ENCODE results near the gene TRPM3. TPM values are rescaled to one million over a fixed set of nuclear protein-coding genes. Genes with fewer than 3 reads are reported as not detected.

Gene TRPM3
- total and polyA plus RNA-seq, 4 donors = 0.07 to 0.89 (median 0.67) TPM

DNA sequence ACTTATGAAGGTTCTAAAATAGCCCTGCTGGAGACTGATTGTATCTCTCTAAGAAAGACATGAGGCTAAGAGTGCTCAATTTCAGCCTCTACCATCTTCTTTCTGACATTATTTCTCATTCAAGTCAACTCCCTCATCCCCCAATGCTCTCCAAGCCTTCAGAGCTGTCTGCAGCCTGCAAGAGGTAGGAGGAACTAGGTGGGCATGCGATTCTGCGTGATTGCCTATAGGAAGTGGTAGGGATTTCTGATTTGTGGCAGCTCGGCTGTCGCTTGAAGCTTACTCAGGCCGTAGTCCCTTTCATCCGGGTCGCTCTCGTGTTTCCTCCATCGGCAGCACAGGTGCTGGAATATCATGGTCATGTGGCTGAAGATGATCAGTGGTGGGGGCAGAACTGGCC, 568.9 kb downstream of the TRPM3 start:
- Histone ChIP-seq H3K4me3 (ENCODE audit: low read depth in 1 of 3, low read length in 3 of 3) (no peak overlapping the region), H3K27ac (ENCODE audit: low read depth in 1 of 2, low read length in 2 of 2) (no peak overlapping the region), H3K4me1 (ENCODE audit: control insufficient read depth in 4 of 4, insufficient read depth in 4 of 4, low read length in 3 of 4) (no peaks in the 10 kb centered on the region), H3K36me3 (ENCODE audit: control insufficient read depth in 4 of 4, insufficient read depth in 3 of 4, low read depth in 1 of 4, low read length in 3 of 4) (no peaks in the 10 kb centered on the region), H3K27me3 (ENCODE audit: control insufficient read depth in 4 of 4, insufficient read depth in 4 of 4, low read length in 3 of 4) (no peaks in the 10 kb centered on the region), H3K9me3 (ENCODE audit: control insufficient read depth in 4 of 4, low read length in 3 of 4) (no peaks in the 10 kb centered on the region), H3K9ac (ENCODE audit: low read depth in 1 of 2, low read length in 2 of 2) (no peak overlapping the region)
- WGBS = 91% methylated on average over 9 of the region's 9 CpGs
- TF ChIP-seq, protein P1, sequence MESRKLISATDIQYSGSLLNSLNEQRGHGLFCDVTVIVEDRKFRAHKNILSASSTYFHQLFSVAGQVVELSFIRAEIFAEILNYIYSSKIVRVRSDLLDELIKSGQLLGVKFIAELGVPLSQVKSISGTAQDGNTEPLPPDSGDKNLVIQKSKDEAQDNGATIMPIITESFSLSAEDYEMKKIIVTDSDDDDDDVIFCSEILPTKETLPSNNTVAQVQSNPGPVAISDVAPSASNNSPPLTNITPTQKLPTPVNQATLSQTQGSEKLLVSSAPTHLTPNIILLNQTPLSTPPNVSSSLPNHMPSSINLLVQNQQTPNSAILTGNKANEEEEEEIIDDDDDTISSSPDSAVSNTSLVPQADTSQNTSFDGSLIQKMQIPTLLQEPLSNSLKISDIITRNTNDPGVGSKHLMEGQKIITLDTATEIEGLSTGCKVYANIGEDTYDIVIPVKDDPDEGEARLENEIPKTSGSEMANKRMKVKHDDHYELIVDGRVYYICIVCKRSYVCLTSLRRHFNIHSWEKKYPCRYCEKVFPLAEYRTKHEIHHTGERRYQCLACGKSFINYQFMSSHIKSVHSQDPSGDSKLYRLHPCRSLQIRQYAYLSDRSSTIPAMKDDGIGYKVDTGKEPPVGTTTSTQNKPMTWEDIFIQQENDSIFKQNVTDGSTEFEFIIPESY (IDR thresholded peaks at IDR 0.05) = no peak
- TF ChIP-seq EGR1 (IDR thresholded peaks at IDR 0.05; ENCODE audit: low read depth in 2 of 2) (no peak), NR2F2 (IDR thresholded peaks at IDR 0.05) (no peak)
- no peak for DNase-seq (ENCODE audit: low spot score)

DNA sequence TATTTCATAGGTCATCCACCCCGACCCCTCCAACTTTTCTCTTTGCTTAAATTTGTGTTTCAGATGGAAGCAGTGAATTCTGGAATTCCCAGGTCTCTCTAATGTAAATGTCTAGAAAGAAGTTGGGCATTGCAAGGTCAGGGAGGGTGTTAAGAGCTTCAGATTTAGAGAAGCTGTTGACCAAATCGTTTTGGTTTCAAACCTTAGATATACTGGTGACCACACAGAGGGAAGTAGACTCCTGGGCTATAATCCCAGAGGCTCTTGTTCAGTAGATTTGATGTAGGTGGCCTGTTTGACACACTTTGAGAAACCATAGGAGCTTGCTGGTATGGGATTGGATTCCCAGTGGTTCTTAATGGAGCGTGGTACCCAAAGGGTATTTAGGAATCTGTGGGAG, 569.6 kb downstream of the TRPM3 start:
- WGBS = 87% methylated on average over 3 of the region's 3 CpGs
- Histone ChIP-seq H3K9ac (ENCODE audit: low read depth in 1 of 2, low read length in 2 of 2) (no peak overlapping the region), H3K4me3 (ENCODE audit: low read depth in 1 of 3, low read length in 3 of 3) (no peak overlapping the region), H3K36me3 (ENCODE audit: control insufficient read depth in 4 of 4, insufficient read depth in 3 of 4, low read depth in 1 of 4, low read length in 3 of 4) (no peaks in the 10 kb centered on the region), H3K4me1 (ENCODE audit: control insufficient read depth in 4 of 4, insufficient read depth in 4 of 4, low read length in 3 of 4) (no peaks in the 10 kb centered on the region), H3K27ac (ENCODE audit: low read depth in 1 of 2, low read length in 2 of 2) (no peak overlapping the region), H3K9me3 (ENCODE audit: control insufficient read depth in 4 of 4, low read length in 3 of 4) (no peaks in the 10 kb centered on the region), H3K27me3 (ENCODE audit: control insufficient read depth in 4 of 4, insufficient read depth in 4 of 4, low read length in 3 of 4) (no peaks in the 10 kb centered on the region)
- no peak for DNase-seq (ENCODE audit: low spot score)
- TF ChIP-seq TAF1 (conservative IDR thresholded peaks at IDR 0.05) = no peak
- no peak for TF ChIP-seq FOXA1 (IDR thresholded peaks at IDR 0.05)
- TF ChIP-seq HNF4A (conservative IDR thresholded peaks at IDR 0.05) = no peak
- no peak for TF ChIP-seq NR2F2 (IDR thresholded peaks at IDR 0.05)
- TF ChIP-seq JUND (IDR thresholded peaks at IDR 0.05) = no peak
- TF ChIP-seq, protein P2, sequence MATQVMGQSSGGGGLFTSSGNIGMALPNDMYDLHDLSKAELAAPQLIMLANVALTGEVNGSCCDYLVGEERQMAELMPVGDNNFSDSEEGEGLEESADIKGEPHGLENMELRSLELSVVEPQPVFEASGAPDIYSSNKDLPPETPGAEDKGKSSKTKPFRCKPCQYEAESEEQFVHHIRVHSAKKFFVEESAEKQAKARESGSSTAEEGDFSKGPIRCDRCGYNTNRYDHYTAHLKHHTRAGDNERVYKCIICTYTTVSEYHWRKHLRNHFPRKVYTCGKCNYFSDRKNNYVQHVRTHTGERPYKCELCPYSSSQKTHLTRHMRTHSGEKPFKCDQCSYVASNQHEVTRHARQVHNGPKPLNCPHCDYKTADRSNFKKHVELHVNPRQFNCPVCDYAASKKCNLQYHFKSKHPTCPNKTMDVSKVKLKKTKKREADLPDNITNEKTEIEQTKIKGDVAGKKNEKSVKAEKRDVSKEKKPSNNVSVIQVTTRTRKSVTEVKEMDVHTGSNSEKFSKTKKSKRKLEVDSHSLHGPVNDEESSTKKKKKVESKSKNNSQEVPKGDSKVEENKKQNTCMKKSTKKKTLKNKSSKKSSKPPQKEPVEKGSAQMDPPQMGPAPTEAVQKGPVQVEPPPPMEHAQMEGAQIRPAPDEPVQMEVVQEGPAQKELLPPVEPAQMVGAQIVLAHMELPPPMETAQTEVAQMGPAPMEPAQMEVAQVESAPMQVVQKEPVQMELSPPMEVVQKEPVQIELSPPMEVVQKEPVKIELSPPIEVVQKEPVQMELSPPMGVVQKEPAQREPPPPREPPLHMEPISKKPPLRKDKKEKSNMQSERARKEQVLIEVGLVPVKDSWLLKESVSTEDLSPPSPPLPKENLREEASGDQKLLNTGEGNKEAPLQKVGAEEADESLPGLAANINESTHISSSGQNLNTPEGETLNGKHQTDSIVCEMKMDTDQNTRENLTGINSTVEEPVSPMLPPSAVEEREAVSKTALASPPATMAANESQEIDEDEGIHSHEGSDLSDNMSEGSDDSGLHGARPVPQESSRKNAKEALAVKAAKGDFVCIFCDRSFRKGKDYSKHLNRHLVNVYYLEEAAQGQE (IDR thresholded peaks at IDR 0.05) = no peak
- TF ChIP-seq, protein P3, sequence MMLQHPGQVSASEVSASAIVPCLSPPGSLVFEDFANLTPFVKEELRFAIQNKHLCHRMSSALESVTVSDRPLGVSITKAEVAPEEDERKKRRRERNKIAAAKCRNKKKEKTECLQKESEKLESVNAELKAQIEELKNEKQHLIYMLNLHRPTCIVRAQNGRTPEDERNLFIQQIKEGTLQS (IDR thresholded peaks at IDR 0.05) = no peak
- TF ChIP-seq, protein P4, sequence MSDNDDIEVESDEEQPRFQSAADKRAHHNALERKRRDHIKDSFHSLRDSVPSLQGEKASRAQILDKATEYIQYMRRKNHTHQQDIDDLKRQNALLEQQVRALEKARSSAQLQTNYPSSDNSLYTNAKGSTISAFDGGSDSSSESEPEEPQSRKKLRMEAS (IDR thresholded peaks at IDR 0.05) = no peak
- TF ChIP-seq, protein P5, sequence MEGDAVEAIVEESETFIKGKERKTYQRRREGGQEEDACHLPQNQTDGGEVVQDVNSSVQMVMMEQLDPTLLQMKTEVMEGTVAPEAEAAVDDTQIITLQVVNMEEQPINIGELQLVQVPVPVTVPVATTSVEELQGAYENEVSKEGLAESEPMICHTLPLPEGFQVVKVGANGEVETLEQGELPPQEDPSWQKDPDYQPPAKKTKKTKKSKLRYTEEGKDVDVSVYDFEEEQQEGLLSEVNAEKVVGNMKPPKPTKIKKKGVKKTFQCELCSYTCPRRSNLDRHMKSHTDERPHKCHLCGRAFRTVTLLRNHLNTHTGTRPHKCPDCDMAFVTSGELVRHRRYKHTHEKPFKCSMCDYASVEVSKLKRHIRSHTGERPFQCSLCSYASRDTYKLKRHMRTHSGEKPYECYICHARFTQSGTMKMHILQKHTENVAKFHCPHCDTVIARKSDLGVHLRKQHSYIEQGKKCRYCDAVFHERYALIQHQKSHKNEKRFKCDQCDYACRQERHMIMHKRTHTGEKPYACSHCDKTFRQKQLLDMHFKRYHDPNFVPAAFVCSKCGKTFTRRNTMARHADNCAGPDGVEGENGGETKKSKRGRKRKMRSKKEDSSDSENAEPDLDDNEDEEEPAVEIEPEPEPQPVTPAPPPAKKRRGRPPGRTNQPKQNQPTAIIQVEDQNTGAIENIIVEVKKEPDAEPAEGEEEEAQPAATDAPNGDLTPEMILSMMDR (IDR thresholded peaks at IDR 0.05; ENCODE audit: low read depth, low read length, missing input control) = no peak
- TF ChIP-seq YY1 (IDR thresholded peaks at IDR 0.05) = no peak
- TF ChIP-seq GABPA (IDR thresholded peaks at IDR 0.05 in 1 of 2, conservative IDR thresholded peaks at IDR 0.05 in 1 of 2) = no peak
- no peak for TF ChIP-seq RXRA (IDR thresholded peaks at IDR 0.05)
- TF ChIP-seq FOXA2 (IDR thresholded peaks at IDR 0.05) = no peak
- TF ChIP-seq, protein P1 (IDR thresholded peaks at IDR 0.05) = no peak

Data from liver (tissue), 9 donors.